NCI-H2171 (cell line): Measurements from ENCODE around the gene TIAM2.

Experiments
- DNase-seq: peaks from one replicate; lab custom pipeline; 2025; lab: John Stamatoyannopoulos, UW

Gene TIAM2

DNA sequence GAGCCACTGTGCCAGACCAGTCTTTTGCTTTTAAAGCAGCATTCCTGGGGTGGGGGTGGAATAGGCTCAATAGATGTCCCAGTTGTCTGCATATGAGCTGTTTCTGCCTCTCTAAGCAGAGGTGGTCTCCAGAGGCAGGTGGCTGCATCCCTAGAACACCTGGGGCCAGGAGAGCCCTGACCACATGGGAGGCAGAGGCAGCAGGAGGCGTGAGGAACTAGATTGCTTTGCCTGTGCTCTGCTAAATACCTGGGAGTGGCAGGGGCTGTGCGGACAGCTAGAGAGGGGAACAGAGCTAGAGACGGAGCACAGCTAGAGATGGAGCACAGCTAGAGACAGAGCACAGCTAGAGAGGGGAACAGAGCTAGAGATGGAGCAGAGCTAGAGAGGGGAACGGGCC lies 239.6 kb downstream of the TIAM2 start:
- no peak for DNase-seq

DNA sequence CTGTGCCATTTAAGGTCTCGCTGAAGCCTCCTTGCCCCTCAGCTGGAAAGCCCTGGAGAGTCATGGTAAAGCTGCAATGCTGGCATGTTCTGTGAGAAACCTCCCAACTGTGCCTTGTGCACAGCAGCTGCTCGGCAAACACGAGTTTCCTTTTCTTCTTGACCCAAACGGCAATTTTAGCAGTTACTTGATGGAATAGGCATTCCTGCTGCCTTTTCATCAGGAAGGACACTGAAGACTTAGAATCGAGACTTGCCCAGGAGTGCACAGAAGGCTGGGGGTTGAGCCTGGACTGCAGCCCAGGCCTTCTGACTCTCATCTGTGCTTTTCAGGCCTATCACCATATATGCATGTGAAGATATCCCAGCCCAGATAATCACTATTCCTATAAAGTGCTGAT lies 240.0 kb downstream of the TIAM2 start:
- DNase-seq: no peak

DNA sequence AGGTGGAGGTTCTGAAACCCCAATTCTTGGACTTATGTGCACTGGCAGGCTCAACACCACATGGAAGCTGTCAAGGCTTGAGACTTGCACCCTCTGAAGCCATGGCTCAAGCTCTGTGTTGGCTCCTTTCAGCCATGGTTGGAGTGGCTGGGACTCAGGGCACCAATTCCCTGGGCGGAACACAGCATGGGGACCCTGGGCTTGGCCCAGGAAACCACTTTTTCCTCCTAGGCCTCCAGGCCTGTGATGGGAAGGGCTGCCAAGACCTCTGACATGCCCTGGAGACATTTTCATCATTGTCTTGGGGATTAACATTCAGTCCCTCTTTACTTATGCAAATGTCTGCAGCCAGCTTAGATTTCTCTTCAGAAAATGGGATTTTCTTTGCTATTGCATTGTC lies 242.5 kb downstream of the TIAM2 start:
- no peak for DNase-seq

DNA sequence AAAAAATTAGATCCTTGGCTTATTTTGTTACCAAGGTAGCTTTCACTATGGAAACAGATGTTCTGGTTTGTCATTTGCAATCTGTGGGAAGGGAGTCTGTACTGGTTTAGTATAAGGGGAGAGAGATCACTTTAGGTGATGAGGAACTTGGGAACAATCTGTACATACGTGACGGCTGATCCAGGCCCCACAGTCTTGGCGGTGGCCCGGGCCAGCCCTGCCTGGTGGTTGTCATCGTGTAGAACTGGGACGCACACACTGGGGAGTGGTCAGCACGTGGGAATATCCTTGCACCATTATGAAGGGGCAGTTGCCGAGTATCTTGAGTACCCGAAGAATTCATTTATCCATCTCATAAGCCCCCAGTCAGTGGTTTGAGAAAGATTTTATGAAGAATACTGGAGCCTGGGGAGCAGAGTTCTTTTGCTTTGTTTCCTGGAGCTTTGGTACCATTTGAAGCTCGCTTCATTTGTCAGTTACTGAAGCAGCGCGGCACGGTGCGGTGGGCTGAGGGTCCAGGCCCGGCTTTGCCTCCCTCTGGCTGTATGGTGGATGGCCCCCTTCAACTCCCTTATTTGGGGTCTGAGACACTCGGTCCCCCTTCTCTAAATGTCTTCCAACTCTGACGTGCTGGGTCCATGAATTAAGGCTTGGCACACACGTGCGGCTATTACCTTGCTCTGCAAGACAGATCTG lies 245.9 kb downstream of the TIAM2 start:
- no peak for DNase-seq

DNA sequence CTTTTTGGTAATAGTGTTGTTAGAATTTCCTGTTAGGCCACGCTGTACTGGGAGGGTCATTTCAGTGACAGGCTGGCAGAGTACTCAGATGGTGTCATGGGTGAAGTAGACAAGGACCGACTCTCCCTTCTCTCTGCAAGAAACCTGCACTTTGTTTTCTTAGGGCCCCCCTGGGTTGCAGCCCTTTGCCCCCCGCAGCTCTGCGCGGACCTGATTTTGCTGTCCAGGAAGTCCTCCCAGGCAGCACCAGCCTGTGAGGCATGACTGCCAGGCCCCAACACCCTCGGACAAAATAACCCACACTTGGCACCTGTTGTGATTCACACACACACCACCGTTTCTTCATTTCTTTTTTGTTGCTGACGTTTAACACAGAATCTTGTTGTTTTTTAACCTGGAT lies 246.9 kb downstream of the TIAM2 start:
- DNase-seq: no peak

DNA sequence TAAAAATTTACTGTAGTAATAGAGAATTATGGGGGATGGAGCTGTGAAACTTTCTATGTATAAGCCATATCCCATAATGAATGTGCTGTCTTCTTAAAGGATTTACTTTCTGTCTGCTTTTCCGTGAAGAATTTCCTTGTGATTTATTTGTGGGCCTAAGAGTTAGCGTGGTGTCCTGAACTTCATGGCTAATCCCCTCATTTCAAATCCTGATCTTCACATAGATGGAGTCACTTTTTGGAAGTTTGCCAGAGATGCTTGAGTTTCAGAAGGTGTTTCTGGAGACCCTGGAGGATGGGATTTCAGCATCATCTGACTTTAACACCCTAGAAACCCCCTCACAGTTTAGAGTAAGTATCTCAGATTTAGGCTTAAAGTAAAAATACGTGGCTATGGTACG lies 249.3 kb downstream of the TIAM2 start:
- DNase-seq: no peak

DNA sequence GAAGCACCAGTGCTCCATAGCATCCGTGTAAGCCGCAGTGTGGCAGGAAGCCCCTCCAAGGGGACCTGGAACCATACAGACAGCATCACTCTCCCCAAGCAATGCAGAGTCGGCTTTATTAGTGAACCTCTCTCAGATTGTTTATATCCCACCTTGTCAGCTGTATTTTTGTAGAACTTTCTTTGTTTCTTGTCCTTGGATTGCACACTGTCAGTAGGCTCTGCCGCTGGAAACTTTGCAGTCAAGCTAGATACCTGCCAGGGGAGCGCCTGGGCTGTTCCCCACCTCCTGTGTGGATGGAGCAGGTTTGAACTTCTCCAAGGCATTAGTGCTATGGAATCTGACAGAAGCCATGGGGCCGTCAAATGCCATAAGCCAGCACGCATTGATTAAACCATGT lies 250.1 kb downstream of the TIAM2 start:
- no peak for DNase-seq

DNA sequence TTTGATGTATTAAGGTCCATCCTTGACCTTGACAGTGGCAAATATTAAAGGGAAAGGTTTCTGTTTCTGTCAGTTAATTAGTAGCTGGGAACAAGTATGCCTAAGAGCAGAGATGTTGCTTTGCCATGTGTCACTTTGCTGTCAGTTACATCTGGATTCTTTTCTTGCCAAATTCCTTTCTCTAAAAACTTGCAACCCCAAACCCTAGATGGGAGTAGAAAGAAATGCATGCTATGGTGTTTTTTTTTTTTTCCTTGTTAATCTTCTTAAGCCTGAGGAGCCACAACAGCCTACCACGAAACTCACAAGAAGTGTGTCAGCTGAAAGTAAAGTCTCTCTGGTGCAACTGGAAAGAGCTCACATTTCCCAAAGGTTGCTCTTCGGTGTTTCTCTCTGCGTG lies 250.7 kb downstream of the TIAM2 start:
- no peak for DNase-seq

DNA sequence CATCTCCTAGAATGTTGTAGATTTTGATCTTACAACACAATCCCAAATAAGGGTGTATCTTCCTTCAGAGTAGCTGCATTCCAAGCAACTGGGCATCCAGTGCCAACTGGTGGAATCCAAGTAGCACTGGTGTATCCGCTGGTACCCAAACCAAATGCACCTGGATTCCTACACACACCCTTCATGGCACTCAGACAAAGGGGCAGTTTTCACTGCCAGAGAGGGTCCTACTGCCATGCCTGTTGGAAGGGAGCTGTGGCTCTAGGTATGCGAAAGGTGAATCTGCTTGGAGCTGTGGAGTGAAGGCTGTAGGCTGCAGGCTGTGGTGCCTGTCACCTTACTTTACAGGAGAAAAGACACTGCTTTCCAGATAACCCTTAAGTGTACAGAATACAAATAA lies 251.7 kb downstream of the TIAM2 start:
- DNase-seq: no peak

DNA sequence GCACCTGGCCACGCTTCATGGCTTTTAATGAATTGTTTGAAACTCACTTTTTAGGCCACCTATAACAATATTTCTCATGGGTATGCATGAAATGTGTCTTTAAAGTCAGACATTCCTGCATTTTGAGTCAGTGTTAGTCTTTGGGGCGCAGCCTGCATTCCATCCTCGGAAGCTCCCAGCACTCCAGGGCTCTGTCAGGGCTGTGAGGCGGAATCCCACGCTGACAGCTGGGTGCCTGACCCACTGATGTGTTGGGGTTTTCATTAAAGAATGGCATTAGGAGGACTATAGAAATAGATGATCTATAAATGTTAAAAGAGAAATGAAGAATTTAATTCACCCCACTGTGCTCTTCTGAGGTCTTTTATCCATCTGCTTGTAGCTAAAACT lies 252.5 kb downstream of the TIAM2 start:
- DNase-seq: no peak

DNA sequence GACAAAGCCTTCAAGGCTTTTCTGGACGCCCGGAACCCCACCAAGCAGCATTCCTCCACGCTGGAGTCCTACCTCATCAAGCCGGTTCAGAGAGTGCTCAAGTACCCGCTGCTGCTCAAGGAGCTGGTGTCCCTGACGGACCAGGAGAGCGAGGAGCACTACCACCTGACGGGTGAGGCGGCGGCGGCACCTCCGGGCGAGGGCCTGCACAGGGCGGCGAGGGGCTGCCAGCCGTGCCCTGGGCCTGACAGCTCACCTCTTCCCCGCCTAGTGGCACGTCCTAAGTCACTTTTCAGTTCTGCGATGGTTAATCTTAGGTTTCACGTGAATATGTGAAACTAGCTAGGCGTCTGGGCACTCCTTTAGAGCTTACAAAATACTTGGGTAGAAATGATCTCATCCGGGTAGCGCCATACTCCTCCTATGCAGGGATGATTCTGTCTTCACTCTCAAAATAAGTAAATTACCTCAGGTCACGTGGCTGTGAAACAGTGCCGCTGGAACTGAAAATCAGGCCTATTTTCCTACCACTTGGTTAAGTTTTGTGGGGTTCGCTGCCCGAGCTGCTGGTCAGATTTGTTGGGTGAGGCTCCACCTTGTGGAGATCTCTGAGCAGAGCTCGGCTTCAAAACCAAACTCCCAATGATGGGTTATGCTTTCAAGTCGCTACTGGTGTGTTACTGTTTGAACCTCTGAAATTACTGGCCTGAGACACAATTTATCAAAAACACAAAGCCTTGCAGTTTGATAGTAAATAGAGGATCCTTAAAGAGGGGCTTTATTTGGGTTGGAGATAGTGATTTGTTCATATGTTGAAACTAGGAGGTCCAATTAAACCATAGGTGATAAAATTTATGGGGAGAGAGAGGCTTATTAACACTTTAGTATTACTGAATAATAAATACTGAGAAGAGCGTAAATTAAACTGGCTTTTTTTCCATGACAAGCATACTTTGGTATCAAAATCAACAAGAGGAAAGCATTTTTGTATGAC lies 253.2 kb downstream of the TIAM2 start:
- DNase-seq: peak; percentile 10

DNA sequence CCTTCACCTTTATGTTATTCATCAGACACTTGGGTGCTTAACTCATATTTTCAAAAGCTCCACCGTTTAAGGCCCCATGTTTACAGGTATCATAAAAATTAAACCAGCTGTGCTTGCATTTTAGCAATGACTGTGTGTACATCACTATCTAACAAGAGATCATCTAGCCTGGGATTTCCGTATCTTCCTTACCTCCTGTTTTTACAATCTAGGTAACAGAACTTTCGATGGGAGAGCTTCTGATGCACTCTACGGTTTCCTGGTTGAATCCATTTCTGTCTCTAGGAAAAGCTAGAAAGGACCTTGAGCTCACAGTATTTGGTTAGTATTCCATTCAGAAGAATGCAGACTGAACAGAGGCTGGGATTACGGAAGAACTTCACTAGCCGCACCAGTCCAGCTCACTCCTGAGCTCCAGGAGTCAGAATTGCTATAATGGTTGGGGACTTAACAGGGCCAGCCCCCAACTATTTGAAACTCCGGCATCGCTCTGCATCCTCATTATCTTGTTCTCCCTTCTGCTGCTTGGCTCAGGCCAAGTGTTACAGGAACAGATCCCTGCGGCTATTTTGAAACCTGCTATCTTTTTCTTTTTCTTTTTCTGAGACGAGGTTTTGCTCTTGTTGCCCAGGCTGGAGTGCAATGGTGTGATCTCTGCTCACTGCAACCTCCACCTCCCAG lies 255.7 kb downstream of the TIAM2 start:
- no peak for DNase-seq

DNA sequence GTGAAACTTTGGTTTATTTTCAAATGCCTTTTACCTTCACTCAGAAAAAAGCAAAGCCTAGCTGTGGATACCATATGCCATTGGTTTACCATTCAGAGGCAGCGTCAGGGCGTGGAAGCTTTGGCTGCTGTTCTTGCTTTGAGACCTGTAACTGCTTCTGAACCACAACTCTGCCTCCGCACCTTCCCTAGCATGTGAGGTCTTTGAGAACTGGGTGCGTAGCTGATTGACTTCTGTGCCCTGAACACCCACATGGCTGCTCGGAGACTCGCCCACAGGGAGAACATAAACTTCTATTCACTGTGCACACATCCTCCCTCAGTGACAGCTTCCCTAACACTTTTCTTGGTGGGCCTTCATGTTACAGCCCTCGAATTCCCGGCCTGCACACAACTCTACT lies 257.5 kb downstream of the TIAM2 start:
- no peak for DNase-seq

DNA sequence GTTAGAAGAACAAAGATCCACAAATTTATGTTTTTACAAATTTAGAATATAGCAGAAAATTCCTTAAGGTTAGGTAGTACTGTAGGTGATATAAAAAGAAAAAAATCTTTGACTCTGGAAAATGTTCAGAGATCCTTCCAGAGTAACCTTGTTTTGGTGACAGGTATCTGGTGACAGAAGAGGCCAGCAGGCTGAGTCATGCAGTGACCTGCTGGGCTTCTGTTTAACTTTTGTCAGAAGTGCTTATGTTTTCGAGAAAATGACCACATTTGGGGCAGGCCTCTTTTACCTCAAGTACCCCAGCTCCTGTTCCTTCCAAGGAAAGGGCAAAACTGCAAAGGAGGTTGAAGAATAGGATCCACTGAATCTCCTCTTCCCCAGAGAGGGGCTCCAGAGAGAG lies 258.2 kb downstream of the TIAM2 start:
- DNase-seq: no peak

DNA sequence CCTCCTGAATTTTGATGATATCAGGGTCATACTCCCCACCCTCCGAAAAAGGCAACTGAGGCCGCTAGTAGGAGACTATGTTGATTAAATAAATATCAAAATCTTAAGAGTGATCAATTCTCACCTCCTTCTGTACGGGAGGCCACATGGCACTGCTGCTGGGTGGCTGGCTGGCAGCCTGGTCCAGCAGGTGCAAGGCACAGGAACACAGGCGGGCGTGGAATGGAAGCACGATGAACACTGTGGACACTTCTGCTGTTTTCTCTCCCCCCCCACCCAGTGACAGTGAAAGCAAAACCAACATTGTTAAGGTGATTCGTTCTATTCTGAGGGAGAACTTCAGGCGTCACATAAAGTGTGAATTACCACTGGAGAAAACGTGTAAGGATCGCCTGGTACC lies 259.0 kb downstream of the TIAM2 start:
- DNase-seq: no peak

DNA sequence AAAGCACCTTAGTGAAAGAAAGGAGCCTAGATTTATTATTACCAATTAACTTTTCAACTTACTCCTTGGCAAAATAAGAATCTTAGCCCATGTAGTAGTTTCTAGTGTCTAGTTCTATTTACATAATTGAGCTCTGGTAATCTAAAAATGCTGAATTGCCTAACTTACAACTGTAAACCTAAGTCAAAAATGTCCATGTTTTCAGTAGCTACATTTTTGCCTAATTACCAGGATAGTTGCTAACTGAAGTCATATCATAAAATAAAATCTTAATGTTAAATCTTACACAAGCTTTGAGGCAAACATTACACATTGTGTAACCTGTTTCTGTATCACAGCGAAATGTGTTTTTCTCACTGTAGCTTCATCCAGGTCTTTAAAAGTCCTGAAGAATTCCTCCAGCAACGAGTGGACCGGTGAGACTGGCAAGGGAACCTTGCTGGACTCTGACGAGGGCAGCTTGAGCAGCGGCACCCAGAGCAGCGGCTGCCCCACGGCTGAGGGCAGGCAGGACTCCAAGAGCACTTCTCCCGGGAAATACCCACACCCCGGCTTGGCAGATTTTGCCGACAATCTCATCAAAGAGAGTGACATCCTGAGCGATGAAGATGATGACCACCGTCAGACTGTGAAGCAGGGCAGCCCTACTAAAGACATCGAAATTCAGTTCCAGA lies 261.1 kb downstream of the TIAM2 start:
- DNase-seq: no peak

DNA sequence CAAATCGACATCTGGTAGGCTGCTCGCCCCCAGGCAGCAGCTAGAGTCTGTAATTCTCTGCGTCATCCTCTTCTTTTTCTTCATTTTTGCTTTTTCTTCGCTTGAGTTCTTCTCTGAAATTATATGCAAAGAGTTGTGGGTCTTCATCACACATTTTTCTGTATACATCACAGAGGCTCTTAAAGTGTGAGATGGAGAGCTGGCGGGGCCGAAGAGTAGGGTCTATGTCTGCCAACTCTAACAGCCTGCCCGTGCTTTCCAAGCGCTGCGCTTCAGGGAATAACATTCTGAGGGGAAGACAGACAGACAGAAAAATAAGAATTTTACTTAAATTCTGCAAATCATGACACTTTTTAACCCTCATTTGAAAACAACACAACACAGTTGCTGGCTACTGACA lies 262.7 kb downstream of the TIAM2 start:
- DNase-seq: no peak

DNA sequence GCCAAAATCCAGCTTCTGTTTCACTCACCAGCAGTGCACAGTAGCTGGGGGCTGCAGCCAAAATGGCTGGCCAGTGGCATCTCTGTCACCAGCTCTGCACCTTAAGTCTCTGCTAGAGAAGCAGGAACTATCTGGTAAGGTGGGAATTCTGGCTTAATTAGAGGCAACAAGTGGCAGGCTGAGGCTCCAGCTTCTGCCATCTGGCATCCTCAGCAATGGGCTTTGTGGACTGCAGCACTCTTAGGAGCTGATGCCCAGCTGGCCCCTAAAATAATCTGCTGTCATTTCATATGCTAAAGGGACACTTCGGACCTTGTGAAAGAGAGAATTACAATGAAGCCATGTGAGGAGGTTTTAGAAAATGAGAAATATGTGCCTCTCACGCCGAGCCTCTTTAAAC lies 264.1 kb downstream of the TIAM2 start:
- no peak for DNase-seq

DNA sequence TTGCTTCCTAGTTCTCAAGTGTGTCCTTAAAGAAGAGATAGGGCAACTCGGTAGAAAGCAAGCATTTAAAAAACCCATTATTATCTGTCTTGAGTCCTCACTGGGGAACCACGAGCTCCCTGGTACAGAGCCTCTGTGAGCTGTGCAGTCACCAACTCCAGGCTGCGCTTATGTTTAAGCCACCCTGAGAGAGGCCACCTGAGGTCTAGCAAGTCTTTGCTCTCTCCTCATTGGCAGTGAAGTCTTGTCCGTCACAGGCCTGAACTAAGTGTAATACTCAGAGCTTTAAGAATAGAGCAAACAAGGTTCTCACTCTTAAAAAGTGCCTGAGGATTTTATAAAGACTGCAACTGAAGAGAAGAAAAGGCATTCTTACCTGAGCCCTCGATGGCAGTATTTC lies 264.8 kb downstream of the TIAM2 start:
- DNase-seq: no peak

DNA sequence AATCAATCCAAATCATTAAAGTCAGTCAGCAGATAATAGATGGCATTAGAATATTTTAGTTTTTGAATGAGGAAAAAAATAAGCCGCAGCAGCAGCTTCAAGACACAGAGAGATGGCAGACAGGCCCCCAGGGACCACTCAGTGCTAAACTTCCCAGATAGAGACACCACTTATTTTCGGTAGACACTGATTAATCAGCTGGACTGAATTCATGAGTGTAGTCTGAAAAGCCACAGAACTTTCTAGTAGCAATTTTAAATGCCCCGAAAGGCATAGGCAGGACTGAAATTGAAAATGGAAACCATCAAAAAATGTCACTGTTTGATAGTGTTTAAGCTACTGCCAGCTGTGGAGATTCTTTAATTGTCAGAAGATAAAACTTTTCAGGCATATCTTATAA lies 265.6 kb downstream of the TIAM2 start:
- no peak for DNase-seq

DNA sequence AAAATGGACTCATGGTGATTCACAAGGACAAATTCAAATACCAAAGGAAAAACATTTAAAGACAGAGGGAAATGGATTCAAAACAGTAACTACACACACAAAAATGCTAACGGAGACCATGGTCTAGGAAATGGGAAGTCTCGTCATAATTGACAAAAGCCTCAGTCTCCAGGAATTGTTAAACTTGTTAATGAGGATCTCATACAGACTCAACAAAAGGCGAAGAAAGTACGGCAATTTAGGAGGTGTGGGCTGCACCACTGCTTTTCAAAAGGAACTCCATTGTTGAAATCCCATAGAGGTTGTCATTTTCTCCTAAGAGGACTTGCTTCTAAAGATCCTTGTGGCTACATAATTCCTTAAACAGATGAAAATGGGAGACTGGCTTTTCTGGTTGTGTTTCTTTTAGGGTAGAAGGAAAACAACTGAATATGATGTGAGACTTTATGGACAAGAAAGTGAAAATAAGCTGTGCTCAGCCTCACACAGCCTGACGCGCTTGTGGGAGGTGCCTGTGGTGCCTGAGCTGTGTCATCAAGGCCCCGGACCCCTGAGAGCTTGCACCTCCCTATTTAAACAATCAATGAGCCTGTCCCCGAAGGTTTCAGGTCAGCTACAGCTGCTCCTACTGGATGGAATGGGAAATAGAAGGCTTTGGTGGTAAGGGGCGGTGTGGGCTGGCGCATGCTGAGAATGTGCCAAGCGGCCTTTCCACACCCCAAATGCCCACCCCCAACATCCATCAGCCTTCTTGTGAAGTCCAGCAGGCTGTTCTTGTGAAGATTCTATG lies 266.2 kb downstream of the TIAM2 start:
- DNase-seq: no peak

DNA sequence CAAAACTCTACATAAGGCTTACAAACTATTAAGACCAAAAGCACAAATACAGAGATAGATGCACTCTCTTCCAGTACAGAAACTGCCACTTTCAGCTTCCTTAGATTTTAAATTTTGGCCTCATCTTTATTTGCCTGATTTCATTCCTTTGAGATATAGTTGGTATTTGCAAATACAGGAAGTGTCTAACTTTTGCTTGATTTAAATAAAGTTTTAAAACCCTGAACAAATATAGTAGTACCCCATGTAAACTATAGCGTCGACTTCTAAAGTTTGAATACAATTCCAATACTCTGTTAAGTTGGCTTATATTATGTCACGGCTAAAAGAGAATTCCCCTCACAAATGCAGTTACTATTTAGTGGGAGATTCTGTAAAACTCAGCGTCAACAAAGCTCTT lies 267.5 kb downstream of the TIAM2 start:
- no peak for DNase-seq
